Glomerular visceral epithelial cell (primary cell): ENCODE measurements around the gene FYB2.

Experiments
- DNase-seq: peaks from one replicate; pipeline ENCODE4 v3.0.0-alpha.2; 2016; ENCODE audit errors: extremely low spot score

Gene FYB2

GRCh38 chr1:56833088-56833487, 13.9 kb upstream of the FYB2 start:
- no peak for DNase-seq

GRCh38 chr1:56831871-56832693, 12.9 kb upstream of the FYB2 start:
- DNase-seq = peak; percentile 66

GRCh38 chr1:56830052-56830451, 10.8 kb upstream of the FYB2 start:
- no peak for DNase-seq

- no peak for DNase-seq
These were observed 8.5 kb upstream of the FYB2 start for GRCh38 chr1:56827711-56828110.

GRCh38 chr1:56825436-56825835, 6.2 kb upstream of the FYB2 start:
- DNase-seq = no peak

- no peak for DNase-seq
These were observed 5.7 kb upstream of the FYB2 start for GRCh38 chr1:56824938-56825337.

GRCh38 chr1:56824271-56824670, 5.1 kb upstream of the FYB2 start:
- DNase-seq = no peak

- DNase-seq = no peak
These were observed 2.2 kb upstream of the FYB2 start for GRCh38 chr1:56821462-56821797.

- DNase-seq = peak; percentile 69
These were observed 1.7 kb upstream of the FYB2 start for GRCh38 chr1:56820755-56821461.

GRCh38 chr1:56817716-56818463, 1.3 kb downstream of the FYB2 start:
- no peak for DNase-seq

- no peak for DNase-seq
These were observed 2.3 kb downstream of the FYB2 start for GRCh38 chr1:56816909-56817308.

GRCh38 chr1:56816264-56816663, 2.9 kb downstream of the FYB2 start:
- no peak for DNase-seq

GRCh38 chr1:56814205-56814604, 5.0 kb downstream of the FYB2 start:
- no peak for DNase-seq

- no peak for DNase-seq
These were observed 7.9 kb downstream of the FYB2 start for GRCh38 chr1:56811331-56811730.

GRCh38 chr1:56808410-56808809, 10.8 kb downstream of the FYB2 start:
- no peak for DNase-seq

- DNase-seq = no peak
These were observed 12.4 kb downstream of the FYB2 start for GRCh38 chr1:56806804-56807203.

GRCh38 chr1:56803561-56804156, 15.5 kb downstream of the FYB2 start:
- peak; percentile 30 for DNase-seq

GRCh38 chr1:56799605-56800400, 19.4 kb downstream of the FYB2 start:
- DNase-seq = no peak

GRCh38 chr1:56798053-56798471, 21.1 kb downstream of the FYB2 start:
- DNase-seq = peak; percentile 9

- no peak for DNase-seq
These were observed 22.0 kb downstream of the FYB2 start for GRCh38 chr1:56797065-56797685.

GRCh38 chr1:56795870-56796269, 23.3 kb downstream of the FYB2 start:
- DNase-seq = no peak
